Measurements from ENCODE around the gene GPR85.

GPR85 gene

GRCh38 chr7:113040849-113041248 lies 45.8 kb downstream of the GPR85 start:
- Histone ChIP-seq H3K9me3 (no peaks in the 10 kb centered on the region), H3K36me3 (no peaks in the 10 kb centered on the region), H3K27ac (no peak overlapping the region), H3K4me3 (ENCODE audit: low read depth in 1 of 2, low read length in 1 of 2) (no peak overlapping the region), H3K27me3 (no peaks in the 10 kb centered on the region), H3K4me1 (ENCODE audit: control insufficient read depth in 1 of 2, insufficient read depth in 1 of 2, low read depth in 1 of 2, low read length in 1 of 2) (no peaks in the 10 kb centered on the region)
- no peak for TF ChIP-seq CTCF (IDR thresholded peaks at IDR 0.05)

- Histone ChIP-seq H3K9me3 (no peaks in the 10 kb centered on the region), H3K27me3 (no peaks in the 10 kb centered on the region), H3K27ac (no peak overlapping the region), H3K4me1 (ENCODE audit: control insufficient read depth in 1 of 2, insufficient read depth in 1 of 2, low read depth in 1 of 2, low read length in 1 of 2) (no peaks in the 10 kb centered on the region), H3K4me3 (ENCODE audit: low read depth in 1 of 2, low read length in 1 of 2) (no peak overlapping the region), H3K36me3 (no peaks in the 10 kb centered on the region)
- no peak for TF ChIP-seq CTCF (IDR thresholded peaks at IDR 0.05)
Measured at GRCh38 chr7:113033959-113034358, 52.7 kb downstream of the GPR85 start.
